ENCODE results near the gene ZNF580. TPM values are rescaled to one million over a fixed set of nuclear protein-coding genes. Genes with fewer than 3 reads are reported as not detected.

ZNF580 gene
- total RNA-seq, 1 experiment from 2014 or later = 22.8 TPM

GRCh38 chr19:55633861-55634260, 6.9 kb upstream of the ZNF580 start:
- H3K4me1 Mint-ChIP-seq = peaks cover 19 to 29% of the 10 kb centered on the region in 2 experiments
- Histone ChIP-seq H2BK120ac (ENCODE audit: low read depth, low read length, poor library complexity, severe bottlenecking) (no peak overlapping the region), H3K23ac (ENCODE audit: insufficient read length, low read depth, low read length) (no peak overlapping the region), H2BK20ac (ENCODE audit: low read depth, low read length, poor library complexity, severe bottlenecking) (no peak overlapping the region), H3K4ac (ENCODE audit: low read depth, low read length) (no peak overlapping the region), H2AK5ac (ENCODE audit: insufficient read length, low read length) (no peak overlapping the region), H3K18ac (ENCODE audit: insufficient read length, low read depth, low read length) (no peak overlapping the region), H3K27ac (ENCODE audit: insufficient read length, low read depth, low read length) (no peak overlapping the region), H4K5ac (ENCODE audit: insufficient read length, low read depth, low read length) (no peak overlapping the region), H3K27me3 (ENCODE audit: insufficient read depth, low read length) (no peaks in the 10 kb centered on the region), H3K79me2 (ENCODE audit: insufficient read depth, low read length) (peaks cover 10% of the 10 kb centered on the region; the same call in 1 of the 2 replicates), H4K20me1 (ENCODE audit: control insufficient read depth, insufficient read depth, insufficient read length) (no peaks in the 10 kb centered on the region), H3K9ac (ENCODE audit: extremely low read depth, insufficient read length, low read length) (no peak overlapping the region), H4K8ac (replicated peaks; ENCODE audit: insufficient read length, low read depth, low read length) (no peak overlapping the region), H2AFZ (ENCODE audit: low read length) (no peak overlapping the region), H3T11ph (ENCODE audit: low read length) (no peak overlapping the region), H2BK5ac (ENCODE audit: insufficient read length, low read length) (no peak overlapping the region), H3K56ac (ENCODE audit: insufficient read length, low read depth, low read length) (no peak overlapping the region), H4K91ac (ENCODE audit: insufficient read length, low read depth, low read length) (no peak overlapping the region), H3K79me1 (ENCODE audit: insufficient read depth, low read depth, low read length, poor library complexity, severe bottlenecking) (peaks cover 6% of the 10 kb centered on the region), H3K4me1 (ENCODE audit: insufficient read depth, low read length) (0 out of 2 replicates have a peak, but pooled peaks cover 2% of the 10 kb centered on the region), H3K4me2 (ENCODE audit: insufficient read depth, insufficient read length, low read length) (no peak overlapping the region), H3K9me3 (ENCODE audit: control insufficient read depth, low read depth, low read length) (no peaks in the 10 kb centered on the region), H2BK12ac (ENCODE audit: insufficient read length, low read depth, low read length) (no peak overlapping the region), H3K14ac (ENCODE audit: insufficient read depth, low read length) (no peak overlapping the region), H3K23me2 (ENCODE audit: insufficient read length, low read depth, low read length, poor library complexity, severe bottlenecking) (peaks cover 7% of the 10 kb centered on the region), H2BK15ac (ENCODE audit: low read depth, low read length) (no peak overlapping the region)
- no peak overlapping the region for H3K27ac Mint-ChIP-seq
- no peak for TF ChIP-seq CTCF (conservative IDR thresholded peaks at IDR 0.05)
- no peaks in the 10 kb centered on the region; a peak in 1 of 5 replicates for H3K9me3 Mint-ChIP-seq
- no peak overlapping the region; a peak in 1 of 5 replicates for H3K4me3 Mint-ChIP-seq
- H3K36me3 Mint-ChIP-seq (ENCODE audit: insufficient read depth in 1 of 3, low read depth in 3 of 3) = peaks cover 7 to 11% (median 11%) of the 10 kb centered on the region in 3 experiments
- no CpG with 5 or more reads among the region's 8 CpGs for WGBS (ENCODE audit: extremely low coverage, insufficient read length, low lambda C conversion rate)
- DNase-seq = no peak
- peaks cover 1% of the 10 kb centered on the region; the same call in 1 of the 2 replicates for H3K27me3 Mint-ChIP-seq (ENCODE audit: low read depth)
